ENCODE measurements around the gene TBP. TPM values are rescaled to one million over a fixed set of nuclear protein-coding genes. Genes with fewer than 3 reads are reported as not detected.

The TBP gene
- total and polyA plus RNA-seq, 2 of the 13 experiments (the other 11 are each of a cell fraction or from before 2014, with no cell fraction given), result 21.7 to 28.1 TPM

DNA sequence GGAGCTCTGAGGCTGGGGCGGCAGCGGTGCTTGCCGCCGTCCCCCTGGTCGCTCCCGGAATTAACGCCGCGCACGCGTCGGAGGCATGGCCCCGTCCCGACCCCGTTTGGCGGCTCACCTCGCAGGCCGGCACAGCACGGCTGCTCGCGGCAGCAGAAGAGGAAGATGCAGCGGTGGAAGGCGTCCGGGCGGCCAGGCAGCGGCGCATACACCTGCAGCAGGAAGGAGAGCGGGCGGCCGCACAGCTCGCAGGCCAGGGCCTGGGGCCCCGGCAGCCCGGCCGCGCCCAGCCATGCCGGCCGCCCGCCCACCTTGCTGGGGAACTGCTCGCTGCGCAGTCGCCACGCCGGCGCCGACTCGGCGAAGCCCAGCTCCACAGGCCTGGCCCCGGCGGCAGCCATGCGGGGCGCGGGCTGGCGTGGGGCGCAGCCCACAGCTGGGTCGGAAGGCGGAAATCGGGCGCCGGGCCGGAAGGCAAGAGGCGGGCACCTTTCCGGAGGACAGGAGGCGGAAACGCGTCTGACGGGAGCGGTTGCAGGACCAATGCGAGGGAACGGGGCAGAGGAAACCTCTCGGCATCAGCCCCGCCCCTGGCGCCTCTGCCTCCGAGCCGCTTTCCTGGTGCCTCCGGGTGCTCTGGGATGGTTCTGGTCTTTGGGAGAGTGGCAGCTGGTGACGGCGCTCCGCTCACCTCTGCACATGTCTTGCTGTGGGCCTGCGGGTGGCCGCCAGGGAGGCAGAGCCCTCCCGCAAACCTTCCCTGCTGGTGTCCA, 30.2 kb downstream of the TBP start, which contains the start of gene PDCD2:
Gene PDCD2 (minus strand): TSS at position 457 of the 773 bp plus-strand sequence. CDS start 56 bp downstream, at position 401.
- in situ Hi-C loops (cut with HindIII; ENCODE audit: extremely low pct_ligation_motif_present, low pct_unique_long_range_greater_than_20kb) (no loop called here), intact Hi-C loops (cut with micrococcal nuclease; ENCODE audit: unreplicated experiment) (loop anchor here (1.0 kb wide), 1 partner anchor 30 kb away; the partner anchor contains the start of gene TBP)
- peak within 1 kb of the TSS; percentile 90 for H3K9ac ChIP-seq (ENCODE audit: insufficient read depth, low read depth, low read length)
- H3K27me3 ChIP-seq (ENCODE audit: control insufficient read depth in 1 of 2, insufficient read depth in 2 of 2, low read length in 2 of 2), result no peaks in the 10 kb centered on the region; a peak in 1 of 5 replicates
- DNase-seq (ENCODE audit: low spot score), result peak; percentile 91
- peaks cover 25% of the 10 kb centered on the region for H3K4me1 ChIP-seq (ENCODE audit: insufficient read depth, low read length)
- no peaks in the 10 kb centered on the region for H4K20me1 ChIP-seq (ENCODE audit: insufficient read depth, low read length)
- POLR2A ChIA-PET, result interaction anchor here (0.6 to 2.0 kb wide), 8 partner anchors 9 to 785 kb away, joined by 3 to 20 read pairs (median 3); partner anchors contain the start of gene TBP
- peak within 1 kb of the TSS; percentile 93 for H3K4me2 ChIP-seq (ENCODE audit: low read depth, low read length)
- FAIRE-seq, result no peak
- peaks cover 4 to 20% of the 10 kb centered on the region in 2 experiments; a peak in 4 of 5 replicates for H3K36me3 ChIP-seq (replicated peaks in 1 of 2; ENCODE audit: control insufficient read depth in 1 of 2, insufficient read depth in 2 of 2, low read length in 2 of 2)
- no TSS peak for BruUV-seq (replicated peaks)
- H2AFZ ChIP-seq (ENCODE audit: low read length), result peak within 1 kb of the TSS; percentile 45
- ATAC-seq, result peak; percentile 97
- H3K4me3 ChIP-seq (replicated peaks in 1 of 3; ENCODE audit: insufficient read depth in 1 of 3, low read depth in 2 of 3, low read length in 3 of 3), result peak within 1 kb of the TSS; percentile 93 to 97 (median 96)
- WGBS (ENCODE audit: low lambda C conversion rate), result under 1% methylated on average over 31 of the region's 81 CpGs
- CTCF ChIA-PET (ENCODE audit: low intra/inter-chr PET ratio, low total read pairs), result no interaction called here
- H3K79me2 ChIP-seq (ENCODE audit: insufficient read depth, low read length), result peaks cover 16% of the 10 kb centered on the region
- no peaks in the 10 kb centered on the region for H3K9me3 ChIP-seq (ENCODE audit: low read length)
- H3K27ac ChIP-seq (ENCODE audit: extremely low read length, insufficient read depth, low read length), result peak within 1 kb of the TSS; percentile 79
- TF ChIP-seq ZBTB3 (CRISPR knock-in tag; IDR thresholded peaks at IDR 0.05; ENCODE audit: borderline replicate concordance, low read depth), result no peak
- peak; percentile 97 for TF ChIP-seq TOPORS (CRISPR knock-in tag; IDR thresholded peaks at IDR 0.05)
- no peak for TF ChIP-seq NAIF1 (CRISPR knock-in tag; IDR thresholded peaks at IDR 0.05; ENCODE audit: borderline replicate concordance)
- peak in 1 of 2 experiments; percentile 11; a peak in 1 of 4 replicates for TF ChIP-seq NR2F1 (CRISPR knock-in tag; IDR thresholded peaks at IDR 0.05)
- no peak for TF ChIP-seq TCF7L2 (IDR thresholded peaks at IDR 0.05; ENCODE audit: low read depth, low read length)
- no peak for TF ChIP-seq ATAD3A (CRISPR knock-in tag; IDR thresholded peaks at IDR 0.05)
- TF ChIP-seq, protein P1, sequence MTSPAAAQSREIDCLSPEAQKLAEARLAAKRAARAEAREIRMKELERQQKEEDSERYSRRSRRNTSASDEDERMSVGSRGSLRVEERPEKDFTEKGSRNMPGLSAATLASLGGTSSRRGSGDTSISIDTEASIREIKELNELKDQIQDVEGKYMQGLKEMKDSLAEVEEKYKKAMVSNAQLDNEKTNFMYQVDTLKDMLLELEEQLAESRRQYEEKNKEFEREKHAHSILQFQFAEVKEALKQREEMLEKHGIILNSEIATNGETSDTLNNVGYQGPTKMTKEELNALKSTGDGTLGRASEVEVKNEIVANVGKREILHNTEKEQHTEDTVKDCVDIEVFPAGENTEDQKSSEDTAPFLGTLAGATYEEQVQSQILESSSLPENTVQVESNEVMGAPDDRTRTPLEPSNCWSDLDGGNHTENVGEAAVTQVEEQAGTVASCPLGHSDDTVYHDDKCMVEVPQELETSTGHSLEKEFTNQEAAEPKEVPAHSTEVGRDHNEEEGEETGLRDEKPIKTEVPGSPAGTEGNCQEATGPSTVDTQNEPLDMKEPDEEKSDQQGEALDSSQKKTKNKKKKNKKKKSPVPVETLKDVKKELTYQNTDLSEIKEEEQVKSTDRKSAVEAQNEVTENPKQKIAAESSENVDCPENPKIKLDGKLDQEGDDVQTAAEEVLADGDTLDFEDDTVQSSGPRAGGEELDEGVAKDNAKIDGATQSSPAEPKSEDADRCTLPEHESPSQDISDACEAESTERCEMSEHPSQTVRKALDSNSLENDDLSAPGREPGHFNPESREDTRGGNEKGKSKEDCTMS (CRISPR knock-in tag; conservative IDR thresholded peaks at IDR 0.05), result no peak
- 0 out of 2 replicates have a peak, but pooled peaks have one; percentile 35 for TF ChIP-seq THYN1 (CRISPR knock-in tag; IDR thresholded peaks at IDR 0.05; ENCODE audit: borderline replicate concordance, low read depth)
- no peak for TF ChIP-seq NFE2L1 (CRISPR knock-in tag; IDR thresholded peaks at IDR 0.05; ENCODE audit: borderline replicate concordance)
- no peak for TF ChIP-seq ZNF276 (CRISPR knock-in tag; IDR thresholded peaks at IDR 0.05; ENCODE audit: low read depth)
- TF ChIP-seq PREB (CRISPR knock-in tag; IDR thresholded peaks at IDR 0.05), result no peak; the same call in 1 of the 2 replicates
- TF ChIP-seq IKZF1 (IDR thresholded peaks at IDR 0.05), result no peak
- TF ChIP-seq HOXA3 (CRISPR knock-in tag; IDR thresholded peaks at IDR 0.05), result peak; percentile 91

Data from HepG2 (cell line).